ENCODE data around the gene RBM17. TPM values are rescaled to one million over a fixed set of nuclear protein-coding genes. Genes with fewer than 3 reads are reported as not detected.

The RBM17 gene
- total and polyA plus RNA-seq, 2 of the 4 experiments (the other 2 are of a cell fraction): 24.6 to 56.7 TPM

- H3K56ac ChIP-seq (ENCODE audit: extremely low read depth, insufficient read depth, low read length): no peak overlapping the region
- no peak overlapping the region for H3K9ac ChIP-seq (ENCODE audit: low read depth, low read length)
- peaks cover 2% of the 10 kb centered on the region; the same call in 1 of the 2 replicates for H3K9me3 ChIP-seq (ENCODE audit: control insufficient read depth, insufficient read depth, low read length)
- no peaks in the 10 kb centered on the region for H3K4me1 ChIP-seq (ENCODE audit: control insufficient read depth, insufficient read depth, low read length)
- H3K4me2 ChIP-seq (ENCODE audit: low read depth, low read length): no peak overlapping the region
- no peaks in the 10 kb centered on the region for H3K9me1 ChIP-seq (ENCODE audit: insufficient read depth, low read length)
- no peak for ATAC-seq (ENCODE audit: low read depth)
- no peak overlapping the region for H2AK5ac ChIP-seq (ENCODE audit: low read depth, low read length)
- no peak overlapping the region for H3K4me3 ChIP-seq (ENCODE audit: insufficient read depth, low read depth, low read length)
- H4K8ac ChIP-seq (ENCODE audit: low read depth in 2 of 2, low read length in 2 of 2): no peak overlapping the region
- DNase-seq: no peak
- in situ Hi-C loops (cut with MboI; ENCODE audit: low sequenced_read_pairs) (no loop called here), dilution Hi-C loops (cut with HindIII; ENCODE audit: low sequenced_read_pairs, unreplicated experiment) (no loop called here), intact Hi-C loops (cut with micrococcal nuclease) (no loop called here)
- H3K4ac ChIP-seq (ENCODE audit: low read depth, low read length): no peak overlapping the region
- H4K91ac ChIP-seq (ENCODE audit: insufficient read depth, low read depth, low read length): no peak overlapping the region
- H2AFZ ChIP-seq (replicated peaks; ENCODE audit: low read length, poor library complexity): no peak overlapping the region
- H2AK9ac ChIP-seq (replicated peaks; ENCODE audit: low read depth, low read length, poor library complexity): no peak overlapping the region
- 50% methylated on average over 1 of the region's 3 CpGs; no CpG with 5 or more reads in 1 of the 2 experiments for WGBS, 2 experiments (ENCODE audit: extremely low coverage in 2 of 2, insufficient read length in 1 of 2)
- no peak overlapping the region for H3K23ac ChIP-seq (ENCODE audit: low read depth, low read length)
- no peak overlapping the region for H2BK15ac ChIP-seq (ENCODE audit: low read depth, low read length)
- H3K79me1 ChIP-seq (ENCODE audit: low read depth in 1 of 2, low read length in 2 of 2): no peaks in the 10 kb centered on the region
- no TSS peak for BruUV-seq (replicated peaks)
- H3K27ac ChIP-seq (ENCODE audit: insufficient read depth, low read length): no peak overlapping the region
- H4K5ac ChIP-seq (ENCODE audit: low read depth, low read length): no peak overlapping the region
- no peak overlapping the region for H2BK120ac ChIP-seq (ENCODE audit: low read depth, low read length)
- ChIA-PET POLR2A (ENCODE audit: unreplicated experiment) (no interaction called here), CTCF (no interaction called here)
- H3K27me3 ChIP-seq (ENCODE audit: control insufficient read depth, insufficient read depth, low read length): peaks cover 25% of the 10 kb centered on the region
- TF ChIP-seq ELK1 (IDR thresholded peaks at IDR 0.05; ENCODE audit: borderline replicate concordance, low read depth, low read length) (no peak), BHLHE40 (IDR thresholded peaks at IDR 0.05; ENCODE audit: low read depth, low read length) (no peak), RAD21 (IDR thresholded peaks at IDR 0.05; ENCODE audit: low read length) (no peak), POLR2A (IDR thresholded peaks at IDR 0.05; ENCODE audit: low read depth, low read length) (no peak), MXI1 (IDR thresholded peaks at IDR 0.05; ENCODE audit: borderline replicate concordance, low read depth, low read length) (no peak), CTCF (conservative IDR thresholded peaks at IDR 0.05; ENCODE audit: low read depth, low read length) (no peak)
- no peak overlapping the region for H2BK20ac ChIP-seq (ENCODE audit: low read depth, low read length)
- H3K18ac ChIP-seq (ENCODE audit: low read depth, low read length): no peak overlapping the region
- H3K36me3 ChIP-seq (ENCODE audit: control insufficient read depth, insufficient read depth, low read length): no peaks in the 10 kb centered on the region
- no peak overlapping the region for H3K14ac ChIP-seq (replicated peaks; ENCODE audit: low read depth, low read length)
- H2BK5ac ChIP-seq (ENCODE audit: low read depth, low read length, poor library complexity, severe bottlenecking): no peak overlapping the region
- no peaks in the 10 kb centered on the region for H4K20me1 ChIP-seq (ENCODE audit: insufficient read depth, low read length)
Measured at GRCh38 chr10:6065406-6065805, 23.4 kb upstream of the RBM17 start.

Measured in IMR-90 (cell line).